GM18858 (cell line): ENCODE measurements around the gene DCTPP1.

Experiments
- ATAC-seq: cut with Tn5 transposase; IDR thresholded peaks from one replicate; pipeline ENCODE4 v1.9.1; 2021; ENCODE audit not compliant: unreplicated experiment

The DCTPP1 gene

DNA sequence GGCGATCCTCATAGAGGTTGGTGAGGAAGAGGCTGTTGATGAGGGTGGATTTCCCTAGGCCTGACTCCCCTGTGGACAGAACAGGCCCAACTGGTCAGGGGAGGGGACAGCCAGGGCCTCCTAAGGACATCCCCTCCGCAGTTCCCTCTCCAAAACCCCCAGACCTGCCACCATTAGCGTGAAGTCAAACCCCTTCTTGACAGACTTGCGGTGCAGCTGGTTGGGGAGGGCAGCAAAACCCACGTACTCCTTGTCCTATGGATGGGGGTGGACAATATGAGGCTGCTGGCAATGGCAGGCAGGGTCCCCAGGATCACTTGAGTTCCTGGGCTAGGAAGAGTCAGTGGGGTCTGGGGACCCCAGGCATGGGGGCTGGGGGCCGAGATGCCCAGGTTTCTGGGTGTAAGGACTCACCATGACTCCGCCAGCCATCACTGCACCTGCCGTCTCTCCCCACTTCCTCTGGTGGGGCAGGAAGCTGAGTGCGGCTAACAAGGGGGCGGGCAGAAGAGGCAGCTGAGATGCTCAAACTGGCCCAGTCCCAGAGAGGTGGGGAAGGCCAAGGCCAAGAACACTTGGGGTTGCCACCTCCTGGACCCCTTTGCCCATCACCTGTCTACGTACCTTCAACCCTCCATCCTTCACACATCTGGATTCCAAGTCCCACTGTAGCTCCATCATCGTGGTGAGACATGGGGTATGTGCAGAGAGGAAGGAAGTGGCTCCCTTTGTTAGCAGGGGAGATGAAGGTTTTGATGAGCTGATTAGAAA lies 47.5 kb downstream of the DCTPP1 start, which contains the start of gene SEPTIN1:
Gene SEPTIN1, minus strand, starts transcription at position 451 of the 771 bp plus-strand sequence. Its CDS starts 19 bp downstream, at position 432.
- ATAC-seq = no peak

DNA sequence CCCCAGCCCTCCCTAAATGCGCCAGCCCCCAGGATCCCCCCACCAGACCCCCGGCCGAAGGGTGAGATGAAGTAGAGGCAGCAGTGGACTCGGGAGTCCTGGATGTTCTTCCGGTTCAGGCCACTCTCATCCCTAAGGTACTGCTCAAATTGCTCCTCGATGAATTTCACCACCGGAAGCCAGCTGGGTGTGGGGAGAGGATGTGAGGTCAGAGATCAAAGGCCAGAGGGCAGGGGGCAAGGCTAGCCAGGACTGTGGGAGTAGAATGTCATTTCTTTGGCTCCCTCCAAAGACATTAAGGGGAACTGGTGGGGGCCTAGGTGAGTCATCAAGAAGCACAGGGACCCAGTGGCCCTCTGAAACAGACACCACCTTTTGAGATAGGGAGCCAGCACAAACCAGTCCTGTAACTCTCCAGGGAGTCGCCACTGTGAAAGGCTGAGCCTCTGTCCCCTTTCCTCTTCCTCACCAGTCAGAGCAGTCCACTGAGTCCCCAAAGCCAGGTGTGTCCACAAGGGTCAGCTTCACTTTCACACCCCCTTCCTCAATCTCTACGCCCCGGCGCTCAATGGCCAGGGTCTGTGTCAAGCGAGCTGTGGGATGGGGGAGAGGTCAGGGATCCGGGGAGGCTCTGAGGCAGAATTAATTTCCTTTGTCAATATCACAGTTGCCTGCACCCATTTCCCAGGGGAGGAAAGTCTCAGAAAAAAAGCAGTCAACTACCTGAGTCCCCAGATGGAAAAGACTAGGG lies 48.4 kb downstream of the DCTPP1 start:
- no peak for ATAC-seq

DNA sequence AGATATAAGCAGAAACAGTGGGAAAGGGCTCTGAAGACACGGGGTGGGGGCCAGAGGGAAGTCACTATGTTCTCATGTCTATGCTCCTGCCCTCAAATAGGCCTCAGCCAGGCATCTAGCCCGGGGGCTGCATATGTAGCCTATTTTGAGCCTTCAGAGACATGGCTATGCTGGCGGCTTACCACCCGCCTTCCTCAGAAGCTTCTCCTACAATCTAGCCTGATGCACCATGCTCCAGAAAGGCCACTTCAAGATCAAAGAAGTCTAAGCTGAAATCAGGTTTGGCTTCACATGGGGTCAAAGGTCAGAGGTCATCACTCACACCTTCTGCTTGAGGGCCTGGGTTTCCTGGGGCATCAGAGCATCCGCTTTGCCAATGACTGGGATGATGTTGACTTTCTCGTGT lies 49.0 kb downstream of the DCTPP1 start:
- ATAC-seq = no peak

DNA sequence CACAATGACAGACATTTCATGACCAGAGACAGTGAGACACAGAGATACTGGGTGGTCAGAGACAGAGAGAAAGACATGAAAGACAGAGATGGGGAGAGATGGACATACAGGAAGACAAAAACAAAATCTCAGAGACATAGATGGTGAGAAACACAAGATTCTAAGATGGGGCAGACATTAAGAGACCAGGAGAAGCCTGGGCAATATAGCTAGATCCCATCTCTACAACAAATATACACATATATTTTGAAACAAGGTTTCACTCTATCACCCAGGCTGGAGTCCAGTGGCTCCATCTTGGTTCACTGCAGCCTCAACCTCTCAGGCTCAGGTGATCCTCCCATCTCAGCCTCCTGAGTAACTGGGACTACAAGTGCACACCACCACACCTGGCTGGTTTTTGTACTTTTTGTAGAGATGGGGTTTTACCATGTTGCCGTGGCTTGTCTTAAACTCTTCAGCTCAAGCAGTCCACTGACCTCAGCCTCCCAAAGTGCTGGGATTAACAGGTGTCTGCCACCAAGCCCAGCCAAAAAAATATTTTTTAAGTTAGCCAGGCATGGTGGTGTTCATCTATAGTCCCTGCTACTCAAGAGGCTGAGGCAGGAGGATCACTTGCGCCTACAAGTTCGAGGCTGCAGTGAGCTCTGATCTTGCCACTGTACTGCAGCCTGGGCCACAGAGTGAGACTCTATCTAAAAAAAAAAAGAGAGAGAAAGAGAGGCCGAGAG lies 49.6 kb downstream of the DCTPP1 start:
- ATAC-seq = no peak

DNA sequence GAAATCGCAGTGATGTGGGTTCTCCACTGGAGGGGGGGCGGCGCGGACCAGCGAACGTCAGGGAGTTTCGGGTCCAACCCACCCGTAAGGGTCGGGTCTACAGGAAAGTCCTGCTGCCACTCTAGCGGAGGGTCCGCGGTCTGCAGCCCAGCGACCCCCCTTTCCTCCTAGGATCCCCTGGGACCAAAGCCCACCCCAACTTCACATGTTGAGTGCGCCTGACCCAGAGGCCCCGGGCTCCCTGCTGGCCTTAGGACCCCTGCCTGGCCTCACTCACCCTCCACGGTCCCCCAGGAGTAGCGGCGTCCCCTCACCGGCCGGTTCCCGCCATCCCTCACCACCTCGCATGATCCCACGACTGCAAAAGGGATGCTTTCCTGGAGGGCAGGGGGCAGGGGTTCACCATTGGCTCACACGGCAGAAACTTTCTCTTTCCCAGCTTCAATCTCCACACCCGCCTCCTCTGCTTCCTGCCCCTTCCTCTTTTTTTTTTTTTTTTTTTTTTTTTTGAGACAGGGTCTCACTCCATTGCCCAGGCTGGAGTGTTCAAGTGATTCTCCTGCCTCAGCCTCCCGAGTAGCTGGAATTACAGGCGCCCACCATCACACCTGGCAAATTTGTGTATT lies 50.6 kb downstream of the DCTPP1 start:
- ATAC-seq = no peak

DNA sequence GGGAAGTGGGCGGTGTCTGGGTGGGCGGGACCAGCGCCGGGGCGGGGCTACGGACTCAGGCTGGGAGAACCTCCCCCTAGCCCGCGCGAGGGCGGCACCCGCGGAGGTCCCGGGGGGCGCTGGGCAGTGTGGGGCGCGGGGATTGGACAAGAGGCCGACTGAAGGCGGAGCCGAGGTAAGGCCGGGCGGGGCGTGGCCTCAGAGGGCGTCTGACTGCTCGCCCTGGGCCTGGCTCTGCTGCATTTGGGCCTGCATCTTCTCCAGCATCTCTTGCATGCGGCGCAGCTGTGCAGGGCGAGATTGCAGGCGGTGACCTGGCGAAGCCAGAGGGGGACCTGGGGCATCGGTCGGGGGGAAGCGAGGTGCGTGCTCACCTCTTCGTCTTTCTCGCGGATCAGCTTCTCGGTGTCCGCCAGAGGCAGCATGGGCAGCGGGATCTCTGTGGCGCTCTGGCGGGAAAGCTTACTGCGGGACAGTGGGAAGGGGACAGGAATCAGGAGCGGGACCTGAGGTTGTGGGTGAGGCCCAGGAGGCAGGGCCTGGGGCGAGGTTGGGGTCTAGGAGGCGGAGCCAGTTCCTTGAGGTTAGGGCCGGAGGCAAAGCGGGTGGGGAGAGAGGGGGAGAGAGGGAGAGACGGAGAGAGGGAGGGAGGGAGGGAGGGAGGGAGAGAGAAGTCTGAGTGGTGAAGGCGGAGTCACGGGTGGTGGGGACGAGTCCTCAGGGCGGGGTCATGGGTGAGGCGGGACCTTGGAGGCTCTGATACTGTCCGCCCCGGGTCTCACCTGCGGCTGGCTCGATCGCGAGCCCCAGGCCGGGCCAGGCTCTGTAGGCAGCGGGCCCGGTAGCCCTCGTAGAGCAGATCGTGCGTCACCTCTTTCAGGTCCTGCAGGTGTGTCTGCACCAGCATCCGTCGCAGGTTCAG lies 51.3 kb downstream of the DCTPP1 start:
- peak; percentile 72 for ATAC-seq

DNA sequence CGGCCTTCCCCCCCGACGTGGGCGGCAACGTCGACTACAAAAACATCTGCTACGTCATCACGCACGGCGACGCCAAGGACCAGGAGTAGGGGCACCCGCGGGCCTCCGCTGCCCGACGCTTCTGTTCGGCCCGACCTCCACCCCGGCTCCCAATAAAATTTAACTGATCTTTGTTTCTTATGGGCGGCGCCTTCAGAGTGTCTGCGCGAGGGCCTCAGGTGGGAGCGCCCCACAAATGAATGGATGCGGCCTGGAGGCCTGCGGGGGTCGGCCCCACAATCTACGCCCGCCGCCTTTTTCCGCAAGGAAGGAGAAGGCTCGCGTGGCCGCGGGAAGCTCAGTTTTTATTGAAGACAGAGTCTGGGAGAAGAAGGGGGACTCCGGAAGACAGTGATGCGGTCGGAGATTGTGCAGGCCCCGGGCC lies 52.0 kb downstream of the DCTPP1 start:
- ATAC-seq = peak; percentile 22

DNA sequence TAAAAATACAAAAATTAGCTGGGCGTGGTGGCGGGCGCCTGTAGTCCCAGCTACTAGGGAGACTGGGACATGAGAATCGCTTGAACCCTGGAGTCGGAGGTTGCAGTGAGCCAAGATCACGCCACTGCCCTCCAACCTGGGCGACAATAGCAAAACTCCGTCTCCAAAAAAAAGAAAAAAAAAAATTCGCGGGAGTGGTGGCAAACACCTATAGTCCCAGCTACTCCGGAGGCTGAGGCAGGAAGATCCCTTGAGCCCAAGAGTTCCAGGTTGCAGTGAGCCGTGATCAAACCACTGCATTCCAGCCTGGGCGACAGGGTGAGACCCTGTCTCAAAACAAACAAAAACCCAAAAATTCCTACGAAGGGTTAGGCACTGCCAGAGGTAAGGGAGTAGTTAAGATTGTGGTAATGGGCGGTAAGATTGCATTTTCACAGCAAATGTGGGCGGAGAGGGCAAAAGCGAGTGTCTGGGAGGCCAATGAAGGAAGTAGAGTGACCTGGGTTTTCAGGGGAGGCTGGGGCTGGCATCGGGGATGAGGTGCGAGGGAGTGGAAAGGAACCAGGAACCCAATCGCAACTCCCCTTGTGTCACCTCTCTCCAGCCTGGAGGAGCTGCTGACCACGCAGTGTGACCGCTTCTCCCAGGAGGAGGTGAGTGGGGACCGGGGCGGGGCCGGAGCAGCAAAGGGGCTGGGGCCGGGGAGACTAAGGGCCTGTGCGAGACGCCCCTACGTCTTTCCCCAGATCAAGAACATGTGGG lies 52.6 kb downstream of the DCTPP1 start:
- no peak for ATAC-seq

DNA sequence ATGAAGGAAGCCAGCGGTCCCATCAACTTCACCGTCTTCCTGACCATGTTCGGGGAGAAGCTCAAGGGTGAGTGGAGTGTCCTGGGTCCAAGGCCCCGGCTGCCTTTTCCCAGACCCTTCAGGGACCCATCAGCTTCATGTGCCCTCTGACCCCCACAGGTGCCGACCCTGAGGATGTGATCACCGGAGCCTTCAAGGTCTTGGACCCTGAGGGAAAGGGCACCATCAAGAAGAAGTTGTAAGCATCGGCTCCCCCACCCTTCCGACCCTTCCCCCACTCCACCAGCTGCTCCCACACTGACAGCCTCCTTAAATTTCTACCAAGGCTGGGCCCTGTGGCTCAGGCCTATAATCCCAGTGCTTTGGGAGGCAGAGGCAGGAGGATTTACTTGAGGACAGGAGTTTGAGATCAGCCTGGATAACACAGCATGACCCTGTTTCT lies 53.3 kb downstream of the DCTPP1 start:
- no peak for ATAC-seq

DNA sequence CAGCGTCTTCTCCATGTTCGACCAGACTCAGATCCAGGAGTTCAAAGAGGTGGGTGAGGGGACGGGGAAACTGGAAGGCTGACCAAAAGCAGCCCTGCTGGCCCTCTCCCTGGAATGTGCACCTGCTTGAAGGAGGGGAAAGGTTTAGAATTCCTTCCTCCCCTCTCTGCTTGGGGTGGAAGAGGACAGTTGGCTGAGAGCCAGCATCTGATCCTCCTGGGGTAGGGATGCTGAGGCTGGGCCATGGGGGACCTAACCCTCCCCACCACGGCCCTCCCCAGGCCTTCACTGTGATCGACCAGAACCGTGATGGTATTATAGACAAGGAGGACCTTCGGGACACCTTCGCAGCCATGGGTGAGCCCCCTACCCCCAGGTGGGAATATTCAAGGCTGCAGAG lies 54.0 kb downstream of the DCTPP1 start:
- no peak for ATAC-seq

DNA sequence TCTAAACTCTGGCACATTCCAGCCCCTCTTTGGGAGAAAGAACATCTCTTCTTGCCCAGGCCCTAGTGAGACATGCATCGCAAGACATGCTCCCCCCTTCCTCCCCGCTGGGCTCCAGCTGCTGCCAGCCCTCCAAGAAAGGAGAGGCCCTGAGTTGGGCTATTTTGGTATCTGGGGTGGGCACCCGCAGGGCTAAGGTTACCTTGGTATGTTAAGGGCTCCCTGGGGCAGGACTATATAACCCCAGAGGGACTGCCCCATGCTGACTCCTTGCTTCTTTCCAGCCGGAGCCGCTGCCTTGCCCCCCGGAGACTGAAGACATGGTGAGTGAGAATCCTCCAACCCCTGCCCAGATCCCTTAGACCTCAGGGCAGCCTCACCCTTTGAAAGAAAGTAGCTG lies 55.3 kb downstream of the DCTPP1 start, which contains the start of gene MYL11:
Gene MYL11, plus strand, starts transcription at position 265 of the 400 bp plus-strand sequence. Its CDS starts 56 bp downstream, at position 321.
- ATAC-seq = no peak
